PC-9 (cell line): ENCODE results near the gene CDKN2B. TPM values are rescaled to one million over a fixed set of nuclear protein-coding genes. Genes with fewer than 3 reads are reported as not detected.

Experiments
- BruUV-seq: library from RNA; stranded (reverse); fragments of 400-500 nt; replicated peaks from 2 replicates; lab custom pipeline; 2021; lab: Mats Ljungman, UMichigan
- CTCF ChIA-PET: fragments of 300-600 bp; sonication (Branson Sonifier 250); formaldehyde crosslinking; loops from one replicate; lab custom pipeline; 2022; ENCODE audit warnings: antibody characterized with exemption; lab: Charles Lee
- POLR2A ChIA-PET: fragments of 300-600 bp; sonication (Branson Sonifier 250); formaldehyde crosslinking; loops from one replicate; lab custom pipeline; 2022; ENCODE audit warnings: antibody characterized with exemption; ENCODE audit not compliant: unreplicated experiment; lab: Charles Lee
- DNase-seq, 2 experiments: peaks; one replicate each; pipeline versions ENCODE4 v3.0.0 to v3.0.0-alpha.2; 2015 to 2022; ENCODE audit warnings: mixed read lengths in 1 of 2
- H2AFZ ChIP-seq: fragments of 200-600 bp; sonication (generic); 2 replicates; pipeline ENCODE4 v1.8.1; 2017; ENCODE audit warnings: antibody characterized with exemption
- H3F3A ChIP-seq: fragments of 200-600 bp; sonication (generic); 2 replicates; pipeline ENCODE4 v1.8.1; 2017; ENCODE audit warnings: antibody characterized with exemption, mild to moderate bottlenecking, low read depth; ENCODE audit not compliant: insufficient read depth
- H3K27ac ChIP-seq: fragments of 200-600 bp; sonication (generic); 2 replicates; pipeline ENCODE4 v1.6.1; 2016; ENCODE audit warnings: mixed run types
- H3K27me3 ChIP-seq: fragments of 200-600 bp; sonication (generic); 2 replicates; pipeline ENCODE4 v1.6.1; 2016; ENCODE audit warnings: low read depth, mixed run types; ENCODE audit not compliant: insufficient read depth
- H3K36me3 ChIP-seq: fragments of 200-600 bp; sonication (generic); 2 replicates; pipeline ENCODE4 v1.6.1; 2016; ENCODE audit warnings: low read depth, mixed run types
- H3K4me1 ChIP-seq: fragments of 200-600 bp; sonication (generic); replicated peaks from 2 replicates; pipeline ENCODE4 v1.6.1; 2016; ENCODE audit warnings: mixed run types; ENCODE audit not compliant: insufficient read depth
- H3K4me2 ChIP-seq: fragments of 200-600 bp; sonication (generic); 2 replicates; pipeline ENCODE4 v1.6.1; 2017; ENCODE audit warnings: mixed run types
- H3K4me3 ChIP-seq: fragments of 200-600 bp; sonication (generic); 2 replicates; pipeline ENCODE4 v1.6.1; 2016; ENCODE audit warnings: mixed run types
- H3K79me2 ChIP-seq: fragments of 200-600 bp; sonication (generic); 2 replicates; pipeline ENCODE4 v1.6.1; 2017; ENCODE audit warnings: low read depth, mixed run types
- H3K9me2 ChIP-seq: fragments of 200-600 bp; sonication (generic); 2 replicates; pipeline ENCODE4 v1.8.1; 2017; ENCODE audit warnings: mild to moderate bottlenecking; ENCODE audit not compliant: insufficient read depth
- H3K9me3 ChIP-seq: fragments of 200-600 bp; sonication (generic); 2 replicates; pipeline ENCODE4 v1.8.1; 2016; ENCODE audit warnings: low read depth; ENCODE audit not compliant: insufficient read depth
- H4K20me1 ChIP-seq: fragments of 200-600 bp; sonication (generic); 2 replicates; pipeline ENCODE4 v1.8.1; 2017; ENCODE audit not compliant: insufficient read depth
- EZH2 ChIP-seq: fragments of 200-600 bp; sonication (generic); IDR thresholded peaks from 2 replicates; pipeline ENCODE4 v1.8.0; 2017; ENCODE audit warnings: antibody characterized with exemption, low read depth
- intact Hi-C: fragments of 100-400 bp; cut with micrococcal nuclease; formaldehyde crosslinking; loops from one replicate; pipeline ENCODE4 v1.10.0; 2022; ENCODE audit not compliant: unreplicated experiment
- total RNA-seq: library from RNA; stranded (reverse); gene quantifications from 2 replicates; pipeline ENCODE4 v1.2.3, GENCODE V29; 2021
- TF ChIP-seq, protein P1 (sequence below): fragments of 200-600 bp; sonication (generic); conservative IDR thresholded peaks from 2 replicates; pipeline ENCODE4 v1.6.1; 2017; ENCODE audit warnings: mixed run types, antibody characterized with exemption, mild to moderate bottlenecking, moderate library complexity

The CDKN2B gene
- total RNA-seq, 1 experiment from 2014 or later = 33.8 TPM

DNA sequence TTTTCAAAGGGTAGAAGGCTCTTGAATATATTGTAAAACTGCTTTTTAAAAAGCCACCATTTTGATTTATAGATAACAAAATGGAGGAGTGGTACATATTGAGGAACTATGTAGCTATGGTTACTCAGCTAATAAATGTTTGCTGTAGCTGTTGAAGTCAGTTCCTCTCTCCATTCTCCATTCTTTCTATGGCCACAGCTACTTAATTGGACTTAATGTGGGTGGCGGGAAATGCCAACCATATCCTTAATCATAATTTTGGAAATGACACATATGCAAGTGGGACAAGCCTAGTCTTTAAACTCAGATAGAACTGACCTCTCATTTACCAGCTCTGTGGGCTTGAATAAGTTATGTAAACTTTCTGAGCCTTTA lies 25.6 kb downstream of the CDKN2B start:
- H3K9me3 ChIP-seq = no peaks in the 10 kb centered on the region
- peaks cover 10% of the 10 kb centered on the region; the same call in 1 of the 2 replicates for H3K4me1 ChIP-seq
- no peaks in the 10 kb centered on the region for H3K27me3 ChIP-seq
- no peak overlapping the region for H3K4me2 ChIP-seq
- intact Hi-C loops = loop anchor here (10.0 kb wide), 1 partner anchor 471 kb away; no protein-coding TSS in a partner anchor
- no peak for TF ChIP-seq EZH2
- TF ChIP-seq, protein P1, sequence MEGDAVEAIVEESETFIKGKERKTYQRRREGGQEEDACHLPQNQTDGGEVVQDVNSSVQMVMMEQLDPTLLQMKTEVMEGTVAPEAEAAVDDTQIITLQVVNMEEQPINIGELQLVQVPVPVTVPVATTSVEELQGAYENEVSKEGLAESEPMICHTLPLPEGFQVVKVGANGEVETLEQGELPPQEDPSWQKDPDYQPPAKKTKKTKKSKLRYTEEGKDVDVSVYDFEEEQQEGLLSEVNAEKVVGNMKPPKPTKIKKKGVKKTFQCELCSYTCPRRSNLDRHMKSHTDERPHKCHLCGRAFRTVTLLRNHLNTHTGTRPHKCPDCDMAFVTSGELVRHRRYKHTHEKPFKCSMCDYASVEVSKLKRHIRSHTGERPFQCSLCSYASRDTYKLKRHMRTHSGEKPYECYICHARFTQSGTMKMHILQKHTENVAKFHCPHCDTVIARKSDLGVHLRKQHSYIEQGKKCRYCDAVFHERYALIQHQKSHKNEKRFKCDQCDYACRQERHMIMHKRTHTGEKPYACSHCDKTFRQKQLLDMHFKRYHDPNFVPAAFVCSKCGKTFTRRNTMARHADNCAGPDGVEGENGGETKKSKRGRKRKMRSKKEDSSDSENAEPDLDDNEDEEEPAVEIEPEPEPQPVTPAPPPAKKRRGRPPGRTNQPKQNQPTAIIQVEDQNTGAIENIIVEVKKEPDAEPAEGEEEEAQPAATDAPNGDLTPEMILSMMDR = no peak
- CTCF ChIA-PET = no interaction called here
- peak overlapping the region; percentile 20; the same call in 1 of the 2 replicates for H3K27ac ChIP-seq
- H3K79me2 ChIP-seq = peaks cover 95% of the 10 kb centered on the region
- no TSS peak for BruUV-seq
- POLR2A ChIA-PET = no interaction called here
- peaks cover 8% of the 10 kb centered on the region; the same call in 1 of the 2 replicates for H3K36me3 ChIP-seq
- H3K9me2 ChIP-seq = no peaks in the 10 kb centered on the region
- H2AFZ ChIP-seq = no peak overlapping the region
- DNase-seq = no peak
- H3K4me3 ChIP-seq = no peak overlapping the region
- peaks cover 3% of the 10 kb centered on the region; the same call in 1 of the 2 replicates for H3F3A ChIP-seq
- H4K20me1 ChIP-seq = no peaks in the 10 kb centered on the region

DNA sequence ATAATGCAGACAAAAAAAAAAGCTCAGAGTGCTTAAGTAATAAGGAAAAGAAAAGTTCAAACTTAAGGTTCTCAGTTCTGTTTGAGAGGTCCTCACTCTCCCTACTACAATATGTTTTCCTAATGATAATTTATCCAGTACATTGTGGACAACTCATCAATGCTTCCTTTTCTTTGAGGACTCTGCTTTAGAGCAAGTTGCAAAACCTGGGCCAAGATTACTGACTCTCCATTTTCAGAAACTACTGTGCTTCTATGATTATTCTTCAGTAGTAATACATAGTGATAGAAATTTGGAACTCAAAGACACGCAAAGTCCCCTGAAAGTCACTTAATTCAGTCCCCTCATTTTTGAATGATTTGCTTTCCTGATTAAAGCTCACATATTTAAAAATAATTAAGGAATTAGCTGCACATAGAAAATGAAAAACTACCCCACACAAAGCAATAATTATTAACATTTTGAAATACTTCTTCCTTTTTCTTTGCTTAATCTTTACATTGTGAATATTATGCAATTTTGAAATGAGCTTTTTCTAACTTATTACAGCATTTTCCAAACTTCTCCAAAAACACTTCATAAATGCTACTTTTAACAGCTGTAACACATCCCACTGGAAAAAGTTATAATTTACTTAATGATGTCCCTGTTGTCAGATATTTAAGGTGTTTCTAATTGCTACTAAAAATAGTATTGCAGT lies 26.1 kb downstream of the CDKN2B start:
- ChIA-PET CTCF (no interaction called here), POLR2A (interaction anchor here (0.5 to 0.7 kb wide), 2 partner anchors 22 to 25 kb away, joined by 5 to 6 read pairs; no protein-coding TSS in a partner anchor)
- peaks cover 8% of the 10 kb centered on the region; the same call in 1 of the 2 replicates for H3K36me3 ChIP-seq
- H3K79me2 ChIP-seq = peaks cover 93% of the 10 kb centered on the region
- no peaks in the 10 kb centered on the region for H3K27me3 ChIP-seq
- TF ChIP-seq, protein P1 = no peak
- no peak for TF ChIP-seq EZH2
- no peaks in the 10 kb centered on the region for H4K20me1 ChIP-seq
- H3K4me3 ChIP-seq = no peak overlapping the region
- H2AFZ ChIP-seq = no peak overlapping the region
- peaks cover 6% of the 10 kb centered on the region; the same call in 1 of the 2 replicates for H3F3A ChIP-seq
- peak overlapping the region; percentile 20; the same call in 1 of the 2 replicates for H3K27ac ChIP-seq
- H3K4me1 ChIP-seq = 0 out of 2 replicates have a peak, but pooled peaks cover 5% of the 10 kb centered on the region
- no peaks in the 10 kb centered on the region for H3K9me3 ChIP-seq
- no peak for DNase-seq
- H3K4me2 ChIP-seq = no peak overlapping the region
- BruUV-seq = no TSS peak
- intact Hi-C loops = loop anchor here (10.0 kb wide), 1 partner anchor 472 kb away; no protein-coding TSS in a partner anchor
- H3K9me2 ChIP-seq = no peaks in the 10 kb centered on the region

DNA sequence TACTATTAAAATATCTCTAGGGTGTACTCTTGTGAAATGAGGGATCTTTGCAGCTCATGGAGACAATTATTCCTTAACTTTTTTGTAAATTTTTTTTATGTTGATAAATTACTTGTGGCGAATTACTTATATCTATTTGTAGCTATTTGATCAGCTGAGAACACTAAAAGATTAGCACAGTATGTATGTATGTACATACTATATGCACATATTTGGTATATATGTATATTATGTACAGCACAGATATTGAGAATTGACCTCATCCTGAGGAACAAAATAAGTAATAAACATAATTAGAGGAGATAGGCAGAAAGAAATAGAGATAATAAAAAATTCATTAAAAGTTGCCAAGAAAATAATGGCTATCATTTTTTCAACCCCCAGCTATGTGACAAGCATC lies 26.7 kb downstream of the CDKN2B start:
- no peak for DNase-seq
- no TSS peak for BruUV-seq
- Histone ChIP-seq H3K36me3 (peaks cover 12% of the 10 kb centered on the region; the same call in 1 of the 2 replicates), H3K27me3 (no peaks in the 10 kb centered on the region), H3K27ac (peak overlapping the region; percentile 20; the same call in 1 of the 2 replicates), H3K79me2 (peaks cover 93% of the 10 kb centered on the region), H3K4me1 (0 out of 2 replicates have a peak, but pooled peaks cover 4% of the 10 kb centered on the region), H3K9me3 (no peaks in the 10 kb centered on the region), H4K20me1 (no peaks in the 10 kb centered on the region), H3K9me2 (no peaks in the 10 kb centered on the region), H3K4me2 (no peak overlapping the region), H3F3A (peaks cover 6% of the 10 kb centered on the region; the same call in 1 of the 2 replicates), H2AFZ (no peak overlapping the region), H3K4me3 (no peak overlapping the region)
- intact Hi-C loops = loop anchor here (10.0 kb wide), 1 partner anchor 472 kb away; no protein-coding TSS in a partner anchor
- TF ChIP-seq, protein P1 = no peak
- TF ChIP-seq EZH2 = no peak
- CTCF ChIA-PET = no interaction called here
- POLR2A ChIA-PET = interaction anchor here (0.6 to 0.7 kb wide), 2 partner anchors 21 to 179 kb away, joined by 3 to 5 read pairs; no protein-coding TSS in a partner anchor
